Psoas muscle (tissue), 8 donors: ENCODE measurements around the gene SLC7A14. TPM values are rescaled to one million over a fixed set of nuclear protein-coding genes. Genes with fewer than 3 reads are reported as not detected.

ENCODE experiments used
- ATAC-seq, 4 donors: fragments of 200-7000 bp; cut with Tn5 transposase; one replicate each; pipeline ENCODE4 v1.9.1; 2020; ENCODE audit warnings: moderate library complexity in 3 of 4, mild to moderate bottlenecking in 2 of 4
- DNase-seq, 2 donors: peaks; one replicate each; pipeline ENCODE4 v3.0.0-alpha.2; 2020
- H3K27ac ChIP-seq: fragments of 200-600 bp; one replicate; pipeline ENCODE4 v1.8.0; 2022
- H3K27me3 ChIP-seq, 3 donors: fragments of 200-600 bp in 1 of 3; one replicate each; pipeline versions ENCODE4 v1.6.1 to v1.8.0; 2013 to 2022; ENCODE audit warnings: low read length in 2 of 3, mild to moderate bottlenecking in 2 of 3, moderate library complexity in 1 of 3; ENCODE audit not compliant: insufficient read depth in 3 of 3
- H3K36me3 ChIP-seq, 2 donors: fragments of 200-600 bp in 1 of 2; one replicate each; pipeline versions ENCODE4 v1.6.1 to v1.8.0; 2013 to 2022; ENCODE audit warnings: low read depth in 1 of 2, mild to moderate bottlenecking in 1 of 2, moderate library complexity in 1 of 2; ENCODE audit not compliant: insufficient read depth in 1 of 2
- H3K4me1 ChIP-seq: fragments of 200-600 bp; one replicate; pipeline ENCODE4 v1.8.0; 2022
- H3K4me3 ChIP-seq: fragments of 200-600 bp; one replicate; pipeline ENCODE4 v1.8.0; 2022; ENCODE audit warnings: mild to moderate bottlenecking
- H3K9me3 ChIP-seq: fragments of 200-600 bp; one replicate; pipeline ENCODE4 v1.8.0; 2022
- CTCF ChIP-seq: fragments of 200-600 bp; IDR thresholded peaks from one replicate; pipeline ENCODE4 v1.8.0; 2022; ENCODE audit warnings: antibody characterized with exemption
- WGBS, 3 donors: extraction: QIAGEN DNeasy Blood & Tissue Kit; methylation state at CpG; one replicate each; pipeline versions ENCODE4 v1.1.6 to v1.1.7; 2013; 5-methylcytosine and 5-hydroxymethylcytosine counted together
- intact Hi-C, 2 donors: fragments of 100-400 bp; cut with DNase I; formaldehyde crosslinking; loops; one replicate each; pipeline versions ENCODE4 v1.11.0 to v1.14.2; 2022
- polyA plus RNA-seq, 3 donors: library from polyadenylated mRNA; stranded (reverse); fragments of 200-250 nt; gene quantifications; one replicate each; pipeline ENCODE4 v1.2.3, GENCODE V29; 2013
- total RNA-seq, 4 donors: library from RNA; stranded (reverse); fragmentation: NEBNext Ultra II Directional in 2 of 4; extraction: Animal tissue kit (Norgen Biotek cat#: 25700) in 2 of 4; gene quantifications; one replicate each; pipeline versions ENCODE4 v1.2.1 to v1.2.4, GENCODE V29; 2021 to 2023
- donor health status: healthy with polysubstance abuse.
- donor health status: DM: no; HTN: no; CAD: no; lungs with moderate emphysema.
- donor health status: Bipolar disorder and iron deficiency.
- donor health status: healthy.
- donor health status: DM: yes; HTN: yes; CAD: no.
- donor health status: DM: no; HTN: no; CAD: no.
- donor health status: DM: no; HTN: no; CAD: no.
- donor health status: DM: yes; HTN: yes; CAD: no.

The SLC7A14 gene
- total and polyA plus RNA-seq, 7 donors: under 0.01 to 0.04 (median 0.01) TPM; not detected in 4

- Histone ChIP-seq H3K27ac (no peak overlapping the region), H3K27me3 (no peaks in the 10 kb centered on the region), H3K4me3 (no peak overlapping the region), H3K9me3 (no peaks in the 10 kb centered on the region), H3K36me3 (no peaks in the 10 kb centered on the region), H3K4me1 (no peaks in the 10 kb centered on the region)
- intact Hi-C loops: no loop called here
- TF ChIP-seq CTCF: no peak
- no peak for DNase-seq
- WGBS, 3 donors: 78 to 86% (median 80%) methylated on average over 3 of the region's 3 CpGs
- ATAC-seq: no peak
Observed at GRCh38 chr3:170491901-170492300, 94.0 kb downstream of the SLC7A14 start.

DNA sequence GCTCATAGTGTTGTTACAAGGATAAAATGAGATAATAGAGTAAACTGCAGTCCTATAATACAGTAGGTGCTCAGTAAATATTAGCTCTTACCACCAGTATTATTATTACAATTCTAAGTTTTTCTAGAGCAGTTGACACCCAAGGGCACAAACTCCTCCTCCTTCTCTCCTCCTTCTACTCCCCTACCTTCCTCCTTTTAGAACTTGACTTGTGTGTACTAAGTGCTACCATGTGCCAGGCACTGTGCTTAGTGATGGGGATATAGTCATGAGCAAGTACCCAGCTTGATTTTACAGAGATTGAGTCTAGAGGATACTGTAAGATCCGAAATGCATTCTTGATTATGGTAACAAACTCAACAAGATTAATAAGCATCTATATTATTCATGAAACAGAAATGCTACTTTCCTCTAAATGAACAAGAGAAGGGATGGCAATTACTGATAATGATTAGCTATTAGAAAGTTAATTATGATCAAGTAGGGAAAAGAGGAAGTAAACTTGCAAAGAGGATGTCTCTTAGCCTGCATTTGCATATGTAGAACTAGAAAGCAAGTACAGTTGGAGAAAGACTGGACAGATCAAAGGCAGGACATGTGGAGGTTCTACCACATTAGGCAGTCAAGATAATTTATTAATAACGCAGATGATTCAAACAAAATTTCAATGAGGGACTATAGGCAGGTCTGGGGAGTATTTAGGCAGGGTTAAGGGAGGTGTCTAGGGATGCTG lies 94.9 kb downstream of the SLC7A14 start:
- DNase-seq (no peak), ATAC-seq (no peak)
- WGBS, 3 donors: 90 to 96% (median 92%) methylated on average over 2 of the region's 2 CpGs
- TF ChIP-seq CTCF: no peak
- no peak overlapping the region for H3K4me3 ChIP-seq
- no peak overlapping the region for H3K27ac ChIP-seq
- intact Hi-C loops: no loop called here
- no peaks in the 10 kb centered on the region for H3K4me1 ChIP-seq
- no peaks in the 10 kb centered on the region for H3K27me3 ChIP-seq
- H3K36me3 ChIP-seq: no peaks in the 10 kb centered on the region
- no peaks in the 10 kb centered on the region for H3K9me3 ChIP-seq

- H3K27me3 ChIP-seq: no peaks in the 10 kb centered on the region
- TF ChIP-seq CTCF: no peak
- no peaks in the 10 kb centered on the region for H3K9me3 ChIP-seq
- intact Hi-C loops: no loop called here
- H3K4me1 ChIP-seq: no peaks in the 10 kb centered on the region
- H3K27ac ChIP-seq: no peak overlapping the region
- no peak overlapping the region for H3K4me3 ChIP-seq
- WGBS, 3 donors: 38 to 44% (median 44%) methylated on average over 4 of the region's 4 CpGs
- peak in 1 of 4 donors; percentile 54 for ATAC-seq
- no peaks in the 10 kb centered on the region for H3K36me3 ChIP-seq
- no peak for DNase-seq
Observed at GRCh38 chr3:170488802-170489201, 97.1 kb downstream of the SLC7A14 start.

- Histone ChIP-seq H3K4me1 (no peaks in the 10 kb centered on the region), H3K27ac (no peak overlapping the region), H3K9me3 (no peaks in the 10 kb centered on the region), H3K4me3 (no peak overlapping the region), H3K27me3 (no peaks in the 10 kb centered on the region), H3K36me3 (no peaks in the 10 kb centered on the region)
- 51 to 55% (median 52%) methylated on average over 3 of the region's 3 CpGs for WGBS, 3 donors
- ATAC-seq (no peak), DNase-seq (no peak)
- intact Hi-C loops: no loop called here
- no peak for TF ChIP-seq CTCF
Observed at GRCh38 chr3:170487031-170487430, 98.8 kb downstream of the SLC7A14 start.

GRCh38 chr3:170486398-170486797 lies 99.5 kb downstream of the SLC7A14 start:
- H3K36me3 ChIP-seq: no peaks in the 10 kb centered on the region
- TF ChIP-seq CTCF: no peak
- 89 to 92% (median 90%) methylated on average over 9 of the region's 9 CpGs for WGBS, 3 donors
- H3K27ac ChIP-seq: no peak overlapping the region
- intact Hi-C loops: no loop called here
- no peak overlapping the region for H3K4me3 ChIP-seq
- no peak for ATAC-seq
- no peaks in the 10 kb centered on the region for H3K4me1 ChIP-seq
- no peak for DNase-seq
- H3K9me3 ChIP-seq: no peaks in the 10 kb centered on the region
- H3K27me3 ChIP-seq: no peaks in the 10 kb centered on the region
